ENCODE results near the gene SPRED1. TPM values are rescaled to one million over a fixed set of nuclear protein-coding genes. Genes with fewer than 3 reads are reported as not detected.

SPRED1 gene
- total RNA-seq, 1 experiment from 2014 or later, result 29.6 TPM

DNA sequence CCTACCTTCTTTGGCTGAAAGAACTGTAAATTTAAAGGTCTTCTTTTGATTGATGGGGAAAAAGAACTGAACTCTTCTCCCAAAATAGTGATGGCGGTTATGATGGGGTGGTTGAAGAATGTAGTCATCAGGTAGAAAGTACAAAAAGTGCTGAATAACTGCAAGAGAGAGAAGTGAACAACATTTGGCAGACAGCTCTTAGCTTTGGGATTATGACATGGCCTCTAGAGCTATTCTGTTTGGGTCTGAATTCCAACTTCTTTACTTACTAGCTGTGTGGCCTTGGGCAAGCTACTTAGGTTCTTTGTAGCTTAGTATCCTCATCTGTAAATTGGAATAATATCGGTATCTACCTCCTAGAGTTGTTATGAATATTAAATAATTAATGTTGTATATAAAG lies 91.7 kb downstream of the SPRED1 start:
- no peak for DNase-seq (ENCODE audit: low read depth, low spot score)
- TF ChIP-seq, protein P1, sequence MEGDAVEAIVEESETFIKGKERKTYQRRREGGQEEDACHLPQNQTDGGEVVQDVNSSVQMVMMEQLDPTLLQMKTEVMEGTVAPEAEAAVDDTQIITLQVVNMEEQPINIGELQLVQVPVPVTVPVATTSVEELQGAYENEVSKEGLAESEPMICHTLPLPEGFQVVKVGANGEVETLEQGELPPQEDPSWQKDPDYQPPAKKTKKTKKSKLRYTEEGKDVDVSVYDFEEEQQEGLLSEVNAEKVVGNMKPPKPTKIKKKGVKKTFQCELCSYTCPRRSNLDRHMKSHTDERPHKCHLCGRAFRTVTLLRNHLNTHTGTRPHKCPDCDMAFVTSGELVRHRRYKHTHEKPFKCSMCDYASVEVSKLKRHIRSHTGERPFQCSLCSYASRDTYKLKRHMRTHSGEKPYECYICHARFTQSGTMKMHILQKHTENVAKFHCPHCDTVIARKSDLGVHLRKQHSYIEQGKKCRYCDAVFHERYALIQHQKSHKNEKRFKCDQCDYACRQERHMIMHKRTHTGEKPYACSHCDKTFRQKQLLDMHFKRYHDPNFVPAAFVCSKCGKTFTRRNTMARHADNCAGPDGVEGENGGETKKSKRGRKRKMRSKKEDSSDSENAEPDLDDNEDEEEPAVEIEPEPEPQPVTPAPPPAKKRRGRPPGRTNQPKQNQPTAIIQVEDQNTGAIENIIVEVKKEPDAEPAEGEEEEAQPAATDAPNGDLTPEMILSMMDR (IDR thresholded peaks at IDR 0.05), result no peak
- TF ChIP-seq, protein P2, sequence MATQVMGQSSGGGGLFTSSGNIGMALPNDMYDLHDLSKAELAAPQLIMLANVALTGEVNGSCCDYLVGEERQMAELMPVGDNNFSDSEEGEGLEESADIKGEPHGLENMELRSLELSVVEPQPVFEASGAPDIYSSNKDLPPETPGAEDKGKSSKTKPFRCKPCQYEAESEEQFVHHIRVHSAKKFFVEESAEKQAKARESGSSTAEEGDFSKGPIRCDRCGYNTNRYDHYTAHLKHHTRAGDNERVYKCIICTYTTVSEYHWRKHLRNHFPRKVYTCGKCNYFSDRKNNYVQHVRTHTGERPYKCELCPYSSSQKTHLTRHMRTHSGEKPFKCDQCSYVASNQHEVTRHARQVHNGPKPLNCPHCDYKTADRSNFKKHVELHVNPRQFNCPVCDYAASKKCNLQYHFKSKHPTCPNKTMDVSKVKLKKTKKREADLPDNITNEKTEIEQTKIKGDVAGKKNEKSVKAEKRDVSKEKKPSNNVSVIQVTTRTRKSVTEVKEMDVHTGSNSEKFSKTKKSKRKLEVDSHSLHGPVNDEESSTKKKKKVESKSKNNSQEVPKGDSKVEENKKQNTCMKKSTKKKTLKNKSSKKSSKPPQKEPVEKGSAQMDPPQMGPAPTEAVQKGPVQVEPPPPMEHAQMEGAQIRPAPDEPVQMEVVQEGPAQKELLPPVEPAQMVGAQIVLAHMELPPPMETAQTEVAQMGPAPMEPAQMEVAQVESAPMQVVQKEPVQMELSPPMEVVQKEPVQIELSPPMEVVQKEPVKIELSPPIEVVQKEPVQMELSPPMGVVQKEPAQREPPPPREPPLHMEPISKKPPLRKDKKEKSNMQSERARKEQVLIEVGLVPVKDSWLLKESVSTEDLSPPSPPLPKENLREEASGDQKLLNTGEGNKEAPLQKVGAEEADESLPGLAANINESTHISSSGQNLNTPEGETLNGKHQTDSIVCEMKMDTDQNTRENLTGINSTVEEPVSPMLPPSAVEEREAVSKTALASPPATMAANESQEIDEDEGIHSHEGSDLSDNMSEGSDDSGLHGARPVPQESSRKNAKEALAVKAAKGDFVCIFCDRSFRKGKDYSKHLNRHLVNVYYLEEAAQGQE (IDR thresholded peaks at IDR 0.05; ENCODE audit: insufficient read depth in 1 of 2, low read depth in 2 of 2, low read length in 1 of 2), result no peak
- TF ChIP-seq POLR2AphosphoS5 (IDR thresholded peaks at IDR 0.05; ENCODE audit: low read depth, low read length), result no peak
- TF ChIP-seq SIN3A (IDR thresholded peaks at IDR 0.05; ENCODE audit: borderline replicate concordance, insufficient read depth, low read depth, low read length), result no peak
- no peak for TF ChIP-seq TCF7L2 (IDR thresholded peaks at IDR 0.05; ENCODE audit: low read depth, low read length)
- BruUV-seq (replicated peaks), result no TSS peak
- no peak overlapping the region for H3K4me3 ChIP-seq (ENCODE audit: low read depth in 2 of 2, low read length in 2 of 2)
- no peaks in the 10 kb centered on the region for H3K4me1 ChIP-seq (ENCODE audit: control insufficient read depth, insufficient read depth, low read length)
- no peaks in the 10 kb centered on the region for H3K27me3 ChIP-seq (ENCODE audit: control insufficient read depth, insufficient read depth, low read length)
- intact Hi-C loops (cut with micrococcal nuclease; ENCODE audit: unreplicated experiment) (no loop called here), in situ Hi-C loops (cut with HindIII; ENCODE audit: low pct_unique_long_range_greater_than_20kb, low sequenced_read_pairs) (no loop called here)
- ATAC-seq, result no peak
- H3K27ac ChIP-seq (ENCODE audit: low read length), result no peak overlapping the region
- H3K9me3 ChIP-seq (ENCODE audit: control insufficient read depth, insufficient read depth, low read depth, low read length), result no peaks in the 10 kb centered on the region
- ChIA-PET POLR2A (no interaction called here), CTCF (no interaction called here)
- H3K36me3 ChIP-seq (ENCODE audit: control insufficient read depth, insufficient read depth, low read length), result no peaks in the 10 kb centered on the region

DNA sequence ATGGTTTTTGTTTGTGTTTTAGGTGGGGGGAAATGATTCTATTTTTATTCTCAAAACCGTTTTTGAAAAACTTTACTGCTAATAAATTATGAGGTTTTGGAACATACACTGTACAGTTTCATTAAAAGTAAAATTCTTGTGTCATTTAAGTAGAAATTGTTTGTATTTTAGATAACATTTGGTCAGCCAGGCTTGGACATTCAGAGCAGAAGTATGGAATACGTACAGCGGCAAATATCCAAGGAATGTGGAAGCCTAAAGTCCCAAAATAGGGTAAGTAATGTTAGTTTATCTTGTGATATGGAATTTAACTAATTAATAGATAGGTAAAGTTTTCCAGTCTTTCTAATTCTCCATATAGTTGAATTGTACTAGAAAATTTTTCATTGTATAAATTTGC lies 96.6 kb downstream of the SPRED1 start:
- no TSS peak for BruUV-seq (replicated peaks)
- POLR2A ChIA-PET, result no interaction called here
- no peaks in the 10 kb centered on the region; the same call in none of the 2 replicates for H3K36me3 ChIP-seq (ENCODE audit: control insufficient read depth, insufficient read depth, low read length)

More for the DNA sequence above, 96.6 kb downstream of the SPRED1 start:
- DNase-seq (ENCODE audit: low read depth, low spot score) (no peak), ATAC-seq (no peak)
- no peaks in the 10 kb centered on the region for H3K9me3 ChIP-seq (ENCODE audit: control insufficient read depth, insufficient read depth, low read depth, low read length)
- H3K4me3 ChIP-seq (ENCODE audit: low read depth in 2 of 2, low read length in 2 of 2), result no peak overlapping the region
- no peak overlapping the region for H3K27ac ChIP-seq (ENCODE audit: low read length)
- intact Hi-C loops (cut with micrococcal nuclease; ENCODE audit: unreplicated experiment) (no loop called here), in situ Hi-C loops (cut with HindIII; ENCODE audit: low pct_unique_long_range_greater_than_20kb, low sequenced_read_pairs) (no loop called here)
- TF ChIP-seq, protein P2 (IDR thresholded peaks at IDR 0.05; ENCODE audit: insufficient read depth in 1 of 2, low read depth in 2 of 2, low read length in 1 of 2), result no peak
- TF ChIP-seq, protein P1 (IDR thresholded peaks at IDR 0.05), result no peak
- TF ChIP-seq POLR2AphosphoS5 (IDR thresholded peaks at IDR 0.05; ENCODE audit: low read depth, low read length) (no peak), SIN3A (IDR thresholded peaks at IDR 0.05; ENCODE audit: borderline replicate concordance, insufficient read depth, low read depth, low read length) (no peak), TCF7L2 (IDR thresholded peaks at IDR 0.05; ENCODE audit: low read depth, low read length) (no peak)
- CTCF ChIA-PET, result no interaction called here
- H3K27me3 ChIP-seq (ENCODE audit: control insufficient read depth, insufficient read depth, low read length), result no peaks in the 10 kb centered on the region
- H3K4me1 ChIP-seq (ENCODE audit: control insufficient read depth, insufficient read depth, low read length), result no peaks in the 10 kb centered on the region

Measured in Panc1 (cell line).